ENCODE results near the gene ITGB2.

Gene ITGB2

DNA sequence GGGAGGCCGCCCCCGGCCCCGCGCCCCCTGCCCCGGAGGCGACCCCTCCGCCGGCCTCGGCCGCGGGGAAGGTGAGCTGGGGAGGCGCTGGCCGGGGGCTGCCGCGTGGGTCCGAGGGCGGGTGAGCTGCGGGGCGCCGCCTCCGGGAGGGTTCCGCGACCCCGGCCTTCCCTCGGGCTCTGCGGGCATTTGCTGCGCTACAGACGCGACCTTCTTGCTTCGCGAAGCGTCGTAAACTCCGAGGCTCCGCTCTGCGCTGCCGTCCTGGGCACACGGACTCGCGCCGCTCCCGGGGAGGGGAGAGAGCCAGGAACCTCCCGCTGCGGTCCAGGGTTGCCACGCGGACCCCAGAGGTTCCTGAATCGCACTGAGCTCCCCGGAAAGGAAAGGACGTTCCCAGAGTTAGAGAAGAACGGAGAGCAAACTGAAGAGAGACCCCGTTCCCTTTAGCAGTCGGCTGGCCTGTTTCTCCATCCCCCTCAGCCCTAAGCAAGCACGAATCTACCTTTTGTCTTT, 19.5 kb upstream of the ITGB2 start:
- peak; percentile 20 to 47 for DNase-seq

GRCh38 chr21:44939532-44940115, 18.9 kb upstream of the ITGB2 start, which contains the start of gene SLX9:
TSS of gene SLX9 (plus strand) at chr21:44940029. CDS start at chr21:44940058, 29 bp downstream.
- DNase-seq, result peak; percentile 74 to 85

DNA sequence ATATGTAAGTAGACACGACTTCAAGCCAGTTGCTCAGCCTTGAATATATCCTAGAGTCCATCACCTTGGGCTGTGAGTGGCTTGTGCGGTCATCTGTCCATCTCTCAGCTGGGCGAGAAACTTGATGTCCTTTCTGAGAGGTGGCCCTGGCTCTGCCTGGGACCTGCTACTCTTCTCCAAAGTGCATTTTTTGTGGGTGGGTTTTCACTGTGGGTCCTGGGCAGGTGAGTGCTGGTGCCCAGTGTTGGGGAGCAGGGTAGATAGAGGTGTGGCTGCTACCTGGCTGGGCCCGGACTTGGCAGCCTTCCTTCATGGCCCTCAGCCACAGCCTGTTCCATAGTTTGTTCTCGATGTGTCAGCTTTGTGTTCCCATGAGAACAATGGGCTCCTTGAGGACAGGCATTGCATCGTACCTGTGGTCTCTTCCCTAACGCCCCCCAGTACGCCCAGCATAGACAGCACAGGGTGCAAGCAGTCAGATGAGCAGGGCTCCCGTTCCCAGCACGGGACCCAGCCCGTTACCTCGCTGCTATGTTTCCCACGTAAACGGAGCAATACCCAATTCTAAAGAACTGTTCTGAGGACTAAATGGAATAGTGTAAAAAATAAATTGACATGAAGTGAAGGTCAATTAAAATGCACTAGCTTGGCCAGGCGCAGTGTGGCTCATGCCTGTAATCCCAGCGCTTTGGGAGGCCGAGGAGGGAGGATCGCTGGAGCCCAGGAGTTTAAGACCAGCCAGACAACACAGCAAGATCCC, 18.3 kb upstream of the ITGB2 start:
- DNase-seq, result no peak

DNA sequence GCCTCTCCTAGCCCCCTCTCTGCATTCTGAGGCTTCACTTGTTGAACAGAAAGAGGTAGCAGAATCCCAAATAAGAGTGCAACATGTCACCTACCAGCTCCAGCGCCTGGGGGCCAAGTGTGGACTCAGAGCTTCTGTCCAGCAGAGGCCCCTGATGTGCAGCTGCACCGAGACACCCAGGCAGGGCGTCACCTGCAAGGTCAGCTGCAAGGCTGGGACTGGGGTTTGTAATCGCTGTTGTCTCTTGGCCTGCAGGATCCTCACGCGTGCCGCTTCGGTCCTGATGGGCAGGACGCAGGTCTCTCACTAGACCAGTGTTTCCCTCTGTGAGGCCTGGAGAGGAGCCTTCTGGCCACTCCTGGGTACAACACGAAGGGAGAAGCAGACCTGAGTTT, 14.8 kb upstream of the ITGB2 start:
- DNase-seq, result no peak

DNA sequence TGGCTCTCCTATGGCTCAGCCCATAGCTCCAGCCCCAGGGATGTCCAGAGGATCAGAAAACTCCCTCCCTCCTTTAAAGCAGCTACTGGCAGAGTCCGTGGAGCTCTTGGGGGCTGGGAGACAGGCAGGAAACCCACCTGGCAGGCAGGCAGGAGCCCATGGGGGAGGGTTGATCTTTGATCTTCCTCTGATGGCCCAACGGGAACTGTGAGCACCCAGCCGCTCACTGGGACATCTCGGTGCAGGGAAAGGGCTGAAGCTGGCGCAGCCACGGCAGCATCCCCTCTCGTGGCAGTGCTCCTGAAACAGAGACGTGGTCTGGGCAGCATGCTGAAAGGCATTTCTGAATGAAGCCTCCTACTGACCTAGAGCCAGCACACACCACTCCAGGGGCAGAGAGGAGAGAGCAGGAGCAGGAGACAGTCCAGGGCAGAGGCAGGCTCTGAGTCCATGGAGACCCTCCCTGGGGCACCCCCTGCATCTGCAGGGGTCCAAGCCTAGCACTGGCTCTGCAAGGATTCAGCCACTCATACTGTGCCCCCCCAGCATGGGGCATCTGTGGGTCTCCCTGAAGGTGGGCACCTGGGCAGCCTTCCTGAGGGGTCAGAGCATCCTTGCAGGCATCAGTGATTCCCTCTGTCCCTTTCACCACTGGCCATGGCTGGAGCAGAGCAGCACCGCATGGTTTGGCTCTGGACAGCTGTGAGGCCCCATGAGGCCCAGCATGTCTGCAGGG, 14.3 kb upstream of the ITGB2 start:
- no peak for DNase-seq

GRCh38 chr21:44934276-44934675, 13.6 kb upstream of the ITGB2 start:
- no peak for DNase-seq

- no peak for DNase-seq
Measured at GRCh38 chr21:44933918-44934260, 13.2 kb upstream of the ITGB2 start.

DNA sequence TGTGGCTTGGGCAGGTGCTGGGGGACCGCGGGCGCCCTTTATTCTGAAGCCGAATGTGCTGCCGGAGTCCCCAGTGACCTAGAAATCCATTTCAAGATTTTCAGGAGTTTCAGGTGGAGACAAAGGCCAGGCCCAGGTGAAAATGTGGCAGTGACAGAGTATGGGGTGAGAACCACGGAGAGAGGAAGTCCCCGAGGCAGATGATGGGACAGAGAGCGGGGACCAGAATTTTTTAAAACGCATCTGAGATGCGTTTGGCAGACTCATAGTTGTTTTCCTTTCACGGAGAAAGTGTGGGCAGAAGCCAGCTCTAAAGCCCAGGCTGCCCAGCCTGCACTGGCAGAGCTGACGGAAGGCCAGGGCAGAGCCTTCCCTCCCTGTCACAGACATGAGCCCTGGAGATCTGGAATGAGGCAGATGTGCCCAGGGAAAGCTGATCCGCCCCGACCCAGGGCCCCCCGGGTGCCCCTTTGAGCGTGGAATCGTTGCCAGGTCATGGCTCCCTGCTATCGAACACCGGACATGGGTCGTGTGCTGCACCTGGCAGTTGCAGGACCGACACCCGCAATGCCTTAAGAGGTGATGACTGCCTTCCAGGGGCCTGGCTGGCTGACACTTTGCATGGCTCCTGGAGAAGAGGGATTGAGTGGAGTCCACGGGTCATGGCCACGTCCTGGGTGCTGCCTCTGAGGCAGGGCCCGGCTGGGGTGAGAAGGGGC, 12.7 kb upstream of the ITGB2 start:
- DNase-seq, result no peak

DNA sequence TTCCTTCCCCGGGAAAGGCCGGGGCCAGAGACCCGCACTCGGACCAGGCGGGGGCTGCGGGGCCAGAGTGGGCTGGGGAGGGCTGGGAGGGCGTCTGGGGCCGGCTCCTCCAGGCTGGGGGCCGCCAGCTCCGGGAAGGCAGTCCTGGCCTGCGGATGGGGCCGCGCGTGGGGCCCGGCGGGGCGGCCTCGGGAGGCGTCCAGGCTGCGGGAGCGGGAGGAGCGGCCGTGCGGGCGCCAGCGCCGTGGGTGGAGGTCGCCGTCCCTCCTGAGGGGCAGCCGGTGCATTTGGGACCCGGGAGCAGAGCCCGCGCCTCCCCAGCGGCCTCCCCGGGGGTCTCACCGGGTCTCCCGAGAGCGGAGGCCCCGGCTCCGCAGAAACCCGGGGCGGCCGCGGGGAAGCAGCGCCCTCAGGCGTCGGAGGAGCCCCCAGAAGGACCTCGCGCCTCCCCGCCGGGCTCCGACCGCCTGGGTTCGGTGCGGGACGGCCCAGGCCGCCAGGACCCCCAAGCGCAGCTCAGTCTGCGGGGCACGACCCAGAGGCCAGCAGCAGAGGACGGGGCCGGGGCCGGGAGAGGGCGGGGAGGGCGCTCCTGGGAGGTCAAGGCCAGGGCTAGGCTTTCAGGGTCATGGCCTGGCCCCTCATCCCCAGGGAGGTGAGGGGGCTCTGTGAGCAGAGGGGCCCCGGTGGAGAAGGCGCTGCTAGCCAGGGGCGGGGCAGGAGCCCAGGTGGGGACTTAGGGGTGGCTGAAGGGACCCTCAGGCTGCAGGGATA, 11.9 kb upstream of the ITGB2 start:
- peak in 1 of 2 donors; percentile 54 for DNase-seq

DNA sequence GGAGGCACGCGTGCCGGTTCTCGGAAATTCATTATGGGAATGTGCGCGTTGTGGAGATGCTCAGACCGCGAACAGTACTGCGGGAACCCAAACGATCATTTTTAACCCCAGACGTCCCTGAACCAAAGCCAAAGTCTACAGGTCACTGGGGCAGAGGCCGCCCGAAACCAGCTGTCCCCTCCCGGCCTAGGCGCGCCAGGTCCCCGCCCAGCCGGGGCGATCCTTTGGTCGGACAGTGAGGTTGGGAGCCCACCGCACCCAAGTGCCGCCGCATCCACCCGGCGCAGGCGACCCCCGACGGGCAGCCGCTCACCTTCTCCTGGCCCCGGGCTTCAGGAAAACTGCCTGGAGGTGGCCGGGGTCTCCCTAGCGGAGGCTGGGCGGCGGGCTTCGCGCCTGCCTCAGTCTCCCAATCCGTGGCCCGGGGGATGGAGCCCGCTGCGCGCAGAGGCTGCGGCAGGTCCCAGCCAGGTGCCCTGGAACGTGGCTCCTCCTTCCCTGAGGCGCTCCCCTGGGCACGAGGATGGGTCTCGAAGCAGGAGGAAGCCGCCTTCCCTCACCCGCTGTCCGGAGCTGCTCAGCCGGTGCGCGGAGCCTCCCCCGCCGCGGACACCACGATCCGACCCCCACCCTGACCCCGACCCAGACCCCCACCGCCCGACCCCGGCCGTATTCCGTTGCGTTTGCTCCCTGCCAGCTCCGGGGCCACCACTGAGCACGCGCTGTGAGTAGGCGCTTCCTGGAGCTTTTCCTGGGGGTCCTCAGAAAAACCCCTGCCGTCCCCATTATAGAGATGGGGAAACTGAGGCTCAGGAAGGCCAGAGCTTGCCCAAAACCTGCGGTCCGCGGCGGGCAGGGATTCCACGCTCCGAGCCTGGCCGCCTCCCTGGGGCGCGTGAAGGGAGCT, 11.1 kb upstream of the ITGB2 start:
- DNase-seq, result no peak

- peak; percentile 84 to 86 for DNase-seq
Measured at GRCh38 chr21:44931137-44931500, 10.4 kb upstream of the ITGB2 start.

GRCh38 chr21:44930543-44930981, 9.9 kb upstream of the ITGB2 start:
- peak in 1 of 2 donors; percentile 47 for DNase-seq

DNA sequence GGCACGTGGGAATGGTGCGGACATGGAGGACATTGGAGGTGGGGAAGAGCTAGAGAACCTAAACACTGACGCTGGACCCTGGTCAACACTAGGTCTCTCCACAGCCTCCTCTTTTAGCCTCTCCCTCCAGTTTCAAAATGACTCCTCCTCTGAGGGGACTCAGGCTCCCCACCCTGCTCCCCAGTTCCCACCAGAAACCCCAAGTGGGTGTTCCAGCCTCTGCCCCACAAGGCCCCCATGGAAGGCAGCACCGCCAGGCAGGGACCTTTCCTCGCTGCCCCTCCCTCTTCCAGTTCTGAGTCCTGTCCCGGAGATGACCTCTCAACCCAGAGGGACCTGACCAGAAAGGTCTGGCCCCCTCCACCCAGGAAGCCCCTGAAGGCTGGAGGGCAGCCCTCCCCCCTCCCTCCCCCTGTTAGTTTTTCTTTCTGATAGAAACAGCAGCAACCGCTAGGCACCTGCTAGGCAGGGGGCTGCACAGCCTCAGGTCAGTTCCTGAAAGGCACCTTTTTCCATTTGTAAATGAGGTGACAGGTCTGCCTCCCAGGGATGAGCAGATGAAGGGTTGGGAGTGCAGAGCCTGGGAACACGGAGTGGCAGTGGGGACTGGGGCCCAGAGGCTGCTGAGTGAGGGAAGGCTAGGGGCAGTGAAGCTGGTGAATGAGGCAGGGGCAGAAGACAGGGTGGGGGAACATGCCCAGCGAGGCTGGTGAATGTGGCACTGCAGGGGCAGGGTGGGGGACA, 9.3 kb upstream of the ITGB2 start:
- no peak for DNase-seq

GRCh38 chr21:44929242-44929798, 8.6 kb upstream of the ITGB2 start:
- no peak for DNase-seq

DNA sequence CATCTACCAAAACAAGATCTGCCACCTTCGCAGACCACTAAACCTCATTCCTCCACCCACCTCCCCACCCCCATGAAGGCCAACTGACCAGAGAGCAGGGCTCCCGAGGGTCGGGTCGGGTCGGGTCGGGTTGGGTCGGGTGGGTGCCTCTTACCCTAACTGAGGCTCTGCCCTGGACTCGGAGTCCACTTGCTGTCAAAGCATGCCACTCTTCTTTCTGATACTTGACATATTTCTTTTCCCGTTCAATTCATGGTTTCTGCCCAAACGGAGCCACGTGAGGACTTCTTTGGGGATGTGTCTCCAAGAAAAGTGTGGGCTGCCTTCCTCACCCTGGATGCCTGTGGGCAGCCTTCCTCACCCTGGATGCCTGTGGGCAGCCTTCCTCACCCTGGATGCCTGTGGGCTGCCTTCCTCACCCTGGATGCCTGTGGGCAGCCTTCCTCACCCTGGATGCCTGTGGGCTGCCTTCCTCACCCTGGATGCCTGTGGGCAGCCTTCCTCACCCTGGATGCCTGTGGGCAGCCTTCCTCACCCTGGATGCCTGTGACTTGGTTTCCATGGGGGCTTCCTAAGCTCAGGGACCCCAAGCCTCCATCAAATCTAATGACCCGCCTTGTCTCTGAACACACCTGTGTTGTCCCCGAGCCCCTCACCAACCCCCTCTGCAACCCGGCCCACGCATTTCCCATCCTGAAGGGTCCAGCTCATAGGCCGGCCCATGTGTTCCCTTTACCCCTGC, 8.0 kb upstream of the ITGB2 start:
- DNase-seq, result peak in 1 of 2 donors; percentile 48

DNA sequence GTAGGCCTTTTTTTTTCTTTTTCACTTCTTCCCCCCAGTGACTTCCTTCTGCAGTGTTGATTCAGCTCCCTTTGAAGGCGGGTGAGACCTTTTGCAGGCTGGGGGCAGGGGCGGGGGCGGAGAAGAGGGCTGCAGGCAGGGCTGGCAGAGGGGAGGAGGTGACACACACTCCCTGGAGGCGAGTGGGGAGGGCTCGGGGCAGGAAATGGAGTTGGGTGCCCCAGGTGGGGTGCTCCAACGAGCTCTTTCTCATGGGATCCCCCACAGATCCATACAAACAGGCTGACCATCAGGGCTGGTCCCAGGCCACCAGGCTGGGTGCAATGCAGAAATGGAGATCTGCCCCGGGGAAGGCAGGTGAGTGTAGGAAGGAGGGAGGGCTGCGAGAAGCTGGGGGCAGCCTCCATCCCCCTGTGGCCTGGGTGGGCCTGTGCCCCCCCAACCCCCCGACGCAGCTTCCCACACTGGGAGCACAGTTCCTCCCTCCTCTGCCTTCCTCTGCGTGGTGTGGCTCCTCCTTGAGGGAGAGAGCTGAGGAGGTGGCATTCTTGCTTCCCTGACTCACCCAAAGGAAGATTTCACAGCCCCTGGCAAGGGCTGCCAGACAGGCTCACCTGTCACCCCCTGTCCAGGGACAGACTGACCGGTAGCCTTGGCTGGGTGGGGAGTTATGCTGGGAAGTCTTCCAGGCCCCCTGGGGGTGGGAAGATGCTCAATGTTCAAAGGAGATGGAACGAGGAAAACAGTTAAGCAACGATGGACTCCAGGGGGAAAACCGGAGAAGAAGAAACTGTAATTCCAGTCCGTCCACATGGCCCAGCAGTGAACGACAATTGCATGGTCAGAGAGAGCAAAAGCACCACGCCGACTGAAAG, 7.1 kb upstream of the ITGB2 start:
- peak; percentile 57 to 80 for DNase-seq

- no peak for DNase-seq
Measured at GRCh38 chr21:44927259-44927586, 6.5 kb upstream of the ITGB2 start.

Measured in inflammatory macrophage (primary cell).